IMR-90 (cell line): ENCODE results near the gene CKAP2L. TPM values are rescaled to one million over a fixed set of nuclear protein-coding genes. Genes with fewer than 3 reads are reported as not detected.

Experiments
- ATAC-seq: fragments of 200-7000 bp; cut with Tn5 transposase; 2 replicates; pipeline ENCODE4 v1.9.1; 2020; ENCODE audit warnings: low read depth, mild to moderate bottlenecking, moderate library complexity
- BruUV-seq: library from RNA; stranded (reverse); fragments of 400-500 nt; replicated peaks from 2 replicates; lab custom pipeline; 2021; lab: Mats Ljungman, UMichigan
- CTCF ChIA-PET: fragments of 300-600 bp; formaldehyde crosslinking; extraction: SDS; loops from one replicate; lab custom pipeline; 2021; ENCODE audit warnings: antibody characterized with exemption; lab: Yijun Ruan, JAX
- POLR2A ChIA-PET: fragments of 300-600 bp; sonication (Branson Sonifier 250); formaldehyde crosslinking; loops from one replicate; lab custom pipeline; 2022; ENCODE audit warnings: antibody characterized with exemption; ENCODE audit not compliant: unreplicated experiment; lab: Charles Lee
- DNase-seq: peaks from one replicate; pipeline ENCODE4 v3.0.0; 2013
- H2AFZ ChIP-seq: replicated peaks from 2 replicates; pipeline ENCODE3; 2013; ENCODE audit warnings: low read length, mild to moderate bottlenecking; ENCODE audit not compliant: poor library complexity
- H2AK5ac ChIP-seq: 2 replicates; pipeline ENCODE4 v1.6.1; 2013; ENCODE audit warnings: low read depth, low read length, inconsistent platforms
- H2AK9ac ChIP-seq: replicated peaks from 2 replicates; pipeline ENCODE3; 2013; ENCODE audit warnings: mild to moderate bottlenecking, low read depth, low read length, moderate library complexity; ENCODE audit not compliant: poor library complexity
- H2BK120ac ChIP-seq: 2 replicates; pipeline ENCODE4 v1.6.1; 2013; ENCODE audit warnings: low read depth, low read length, inconsistent platforms
- H2BK15ac ChIP-seq: 3 replicates; pipeline ENCODE4 v1.6.1; 2013; ENCODE audit warnings: low read depth, low read length, inconsistent platforms
- H2BK20ac ChIP-seq: 2 replicates; pipeline ENCODE4 v1.6.1; 2013; ENCODE audit warnings: low read depth, mild to moderate bottlenecking, inconsistent platforms, low read length, moderate library complexity
- H2BK5ac ChIP-seq: 2 replicates; pipeline ENCODE4 v1.6.1; 2013; ENCODE audit warnings: mild to moderate bottlenecking, low read depth, low read length, inconsistent platforms; ENCODE audit not compliant: poor library complexity, severe bottlenecking
- H3K14ac ChIP-seq: replicated peaks from 2 replicates; pipeline ENCODE4 v1.6.1; 2013; ENCODE audit warnings: low read depth, low read length, inconsistent platforms
- H3K18ac ChIP-seq: 2 replicates; pipeline ENCODE4 v1.6.1; 2013; ENCODE audit warnings: low read depth, low read length, control low read depth
- H3K23ac ChIP-seq: 2 replicates; pipeline ENCODE4 v1.6.1; 2013; ENCODE audit warnings: low read depth, low read length, inconsistent platforms
- H3K27ac ChIP-seq: 2 replicates; pipeline ENCODE4 v1.5.1; 2013; ENCODE audit warnings: mild to moderate bottlenecking, control low read depth, low read length; ENCODE audit not compliant: insufficient read depth
- H3K27me3 ChIP-seq: 2 replicates; pipeline ENCODE4 v1.6.1; 2013; ENCODE audit warnings: low read length; ENCODE audit not compliant: control insufficient read depth, insufficient read depth
- H3K36me3 ChIP-seq: 2 replicates; pipeline ENCODE4 v1.6.1; 2013; ENCODE audit warnings: low read length, mixed read lengths; ENCODE audit not compliant: control insufficient read depth, insufficient read depth
- H3K4ac ChIP-seq: 2 replicates; pipeline ENCODE4 v1.6.1; 2013; ENCODE audit warnings: low read depth, low read length, inconsistent platforms
- H3K4me1 ChIP-seq: 2 replicates; pipeline ENCODE4 v1.6.1; 2013; ENCODE audit warnings: low read length, mixed read lengths; ENCODE audit not compliant: control insufficient read depth, insufficient read depth
- H3K4me2 ChIP-seq: 2 replicates; pipeline ENCODE4 v1.6.1; 2013; ENCODE audit warnings: low read depth, mild to moderate bottlenecking, control low read depth, low read length, moderate library complexity
- H3K4me3 ChIP-seq: 2 replicates; pipeline ENCODE4 v1.5.1; 2013; ENCODE audit warnings: low read depth, mild to moderate bottlenecking, control low read depth, low read length, moderate library complexity; ENCODE audit not compliant: insufficient read depth
- H3K56ac ChIP-seq: 2 replicates; pipeline ENCODE4 v1.6.1; 2013; ENCODE audit warnings: low read length, inconsistent platforms; ENCODE audit not compliant: insufficient read depth; ENCODE audit errors: extremely low read depth
- H3K79me1 ChIP-seq, 2 experiments: 2 replicates each; pipeline ENCODE4 v1.6.1; 2013; ENCODE audit warnings: low read length in 2 of 2, inconsistent platforms in 1 of 2, low read depth in 1 of 2
- H3K9ac ChIP-seq: 2 replicates; pipeline ENCODE4 v1.6.1; 2013; ENCODE audit warnings: low read depth, low read length, control low read depth
- H3K9me1 ChIP-seq: 2 replicates; pipeline ENCODE4 v1.6.1; 2013; ENCODE audit warnings: low read length, inconsistent platforms; ENCODE audit not compliant: insufficient read depth
- H3K9me3 ChIP-seq: 2 replicates; pipeline ENCODE4 v1.6.1; 2013; ENCODE audit warnings: low read length; ENCODE audit not compliant: control insufficient read depth, insufficient read depth
- H4K20me1 ChIP-seq: 2 replicates; pipeline ENCODE4 v1.6.1; 2013; ENCODE audit warnings: low read length, inconsistent platforms; ENCODE audit not compliant: insufficient read depth
- H4K5ac ChIP-seq: 2 replicates; pipeline ENCODE4 v1.6.1; 2013; ENCODE audit warnings: mild to moderate bottlenecking, low read depth, low read length, control low read depth
- H4K8ac ChIP-seq, 2 experiments: 2 replicates each; pipeline ENCODE4 v1.6.1; 2013; ENCODE audit warnings: low read depth in 2 of 2, low read length in 2 of 2, control low read depth in 1 of 2, inconsistent platforms in 1 of 2
- H4K91ac ChIP-seq: 2 replicates; pipeline ENCODE4 v1.6.1; 2013; ENCODE audit warnings: low read depth, low read length, inconsistent platforms; ENCODE audit not compliant: insufficient read depth
- BHLHE40 ChIP-seq: fragments of 150-350 bp; IDR thresholded peaks from 2 replicates; pipeline ENCODE4 v1.6.1; 2016; ENCODE audit warnings: mild to moderate bottlenecking, low read depth, low read length
- CEBPB ChIP-seq: IDR thresholded peaks from 2 replicates; pipeline ENCODE4 v1.6.1; 2012; ENCODE audit warnings: low read depth, low read length, improper control_type of control experiment
- CHD1 ChIP-seq: IDR thresholded peaks from 2 replicates; pipeline ENCODE4 v1.6.1; 2012; ENCODE audit warnings: low read depth, low read length, improper control_type of control experiment
- FOS ChIP-seq: fragments of 150-350 bp; IDR thresholded peaks from 2 replicates; pipeline ENCODE4 v1.6.1; 2016; ENCODE audit warnings: low read depth, low read length
- POLR2A ChIP-seq: IDR thresholded peaks from 2 replicates; pipeline ENCODE4 v1.6.1; 2012; ENCODE audit warnings: mild to moderate bottlenecking, low read depth, low read length
- RAD21 ChIP-seq: IDR thresholded peaks from 2 replicates; pipeline ENCODE4 v1.6.1; 2012; ENCODE audit warnings: low read length, improper control_type of control experiment
- SMC3 ChIP-seq: fragments of 150-350 bp; IDR thresholded peaks from 2 replicates; pipeline ENCODE4 v1.6.1; 2016; ENCODE audit warnings: low read depth, mild to moderate bottlenecking, antibody characterized with exemption, low read length, moderate library complexity
- WGBS, 2 experiments: methylation state at CpG; one replicate each; pipeline versions ENCODE4 v1.1.5 to v1.1.7; 2013; ENCODE audit warnings: missing lambda C conversion rate in 2 of 2; ENCODE audit not compliant: insufficient read length in 1 of 2; ENCODE audit errors: extremely low coverage in 2 of 2; 5-methylcytosine and 5-hydroxymethylcytosine counted together
- dilution Hi-C: fragments of 300-500 bp; cut with HindIII; formaldehyde crosslinking; loops from one replicate; pipeline ENCODE4 v1.14.3; 2018; ENCODE audit warnings: low sequenced_read_pairs; ENCODE audit not compliant: unreplicated experiment
- in situ Hi-C: fragments of 300-500 bp; cut with MboI; formaldehyde crosslinking; loops from 3 replicates; pipeline ENCODE4 v1.14.3; 2019; ENCODE audit warnings: low sequenced_read_pairs, inconsistent platforms, mixed read lengths
- intact Hi-C: fragments of 100-400 bp; cut with micrococcal nuclease; formaldehyde crosslinking; loops from 2 replicates; pipeline ENCODE4 v1.10.0; 2022
- polyA plus RNA-seq, 3 experiments: library from polyadenylated mRNA; depleted of rRNA; stranded (reverse); fragments of >200 nt; gene quantifications; 2 replicates each; pipeline ENCODE4 v1.2.3, GENCODE V29; 2012; ENCODE audit warnings: low replicate concordance in 1 of 3
- total RNA-seq: library from RNA; depleted of rRNA; stranded (reverse); fragments of >200 nt; gene quantifications from 2 replicates; pipeline ENCODE4 v1.2.3, GENCODE V29; 2012
- TF ChIP-seq, protein P1 (sequence below): fragments of 150-350 bp; IDR thresholded peaks from 2 replicates; pipeline ENCODE4 v1.6.1; 2017; ENCODE audit warnings: mild to moderate bottlenecking, antibody characterized with exemption, low read length, low read depth
- TF ChIP-seq, protein P2 (sequence below): conservative IDR thresholded peaks from 2 replicates; pipeline ENCODE4 v1.5.1; 2012; ENCODE audit warnings: mild to moderate bottlenecking, low read depth, low read length, improper control_type of control experiment

CKAP2L gene
- total and polyA plus RNA-seq, 2 of the 4 experiments (the other 2 are of a cell fraction), result 6.4 to 9.9 TPM

DNA sequence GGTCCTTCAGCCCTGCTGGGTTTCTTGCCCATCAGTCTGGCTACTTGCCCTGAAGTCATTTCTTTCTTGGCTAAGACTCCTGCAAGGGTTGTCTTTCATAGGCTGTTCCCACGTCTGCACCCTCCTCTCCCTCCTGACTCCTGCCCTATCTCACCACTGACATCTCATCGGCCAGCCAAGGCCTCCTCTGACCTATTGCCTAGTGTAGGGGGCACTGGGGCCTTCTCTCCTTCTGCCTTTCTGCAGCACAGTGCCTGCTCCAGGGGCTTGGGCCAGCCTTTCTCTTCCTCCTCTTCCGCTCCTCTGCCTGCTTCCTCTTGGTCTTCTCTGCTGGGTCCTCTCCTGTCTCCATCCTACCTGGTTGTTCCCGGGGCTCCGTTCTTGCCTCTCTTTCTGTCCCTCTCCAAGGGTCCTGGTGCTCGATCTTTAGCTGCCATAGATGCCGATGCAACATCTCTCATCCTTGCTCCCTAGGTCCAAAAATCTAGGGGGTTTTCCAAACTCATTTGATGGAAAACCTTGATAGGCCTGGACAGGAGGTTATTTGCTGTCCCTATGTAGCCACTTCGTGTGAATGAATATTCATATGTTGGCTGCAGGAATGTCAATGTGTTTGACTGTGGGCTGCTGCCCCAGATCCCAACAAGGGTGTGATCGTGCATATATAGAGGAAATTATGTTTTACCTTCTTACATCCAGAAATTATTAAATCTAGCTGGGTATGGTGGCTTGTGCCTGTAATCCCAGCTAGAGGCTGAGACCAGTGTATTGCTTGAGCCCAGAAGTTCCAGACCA is 53.3 kb downstream of the CKAP2L start:
- Histone ChIP-seq H3K4ac (no peak overlapping the region), H3K9ac (no peak overlapping the region), H2AK9ac (no peak overlapping the region), H4K5ac (no peak overlapping the region), H3K79me1 (no peaks in the 10 kb centered on the region), H3K27me3 (peaks cover 3% of the 10 kb centered on the region; the same call in 1 of the 2 replicates), H4K20me1 (no peaks in the 10 kb centered on the region), H4K8ac (no peak overlapping the region), H3K4me3 (no peak overlapping the region), H2BK15ac (no peak overlapping the region), H2BK20ac (no peak overlapping the region), H4K91ac (no peak overlapping the region), H2AFZ (no peak overlapping the region), H3K9me1 (peaks cover 7% of the 10 kb centered on the region), H3K14ac (no peak overlapping the region), H3K4me1 (peaks cover 10% of the 10 kb centered on the region), H3K23ac (no peak overlapping the region), H3K36me3 (no peaks in the 10 kb centered on the region), H2BK120ac (no peak overlapping the region), H2BK5ac (no peak overlapping the region), H3K27ac (no peak overlapping the region), H2AK5ac (no peak overlapping the region), H3K18ac (no peak overlapping the region), H3K9me3 (no peaks in the 10 kb centered on the region), H3K56ac (no peak overlapping the region), H3K4me2 (no peak overlapping the region)
- in situ Hi-C loops (no loop called here), intact Hi-C loops (no loop called here), dilution Hi-C loops (no loop called here)
- ChIA-PET CTCF (no interaction called here), POLR2A (no interaction called here)
- BruUV-seq, result no TSS peak
- WGBS, 2 experiments, result 65% methylated on average over 4 of the region's 9 CpGs; no CpG with 5 or more reads in 1 of the 2 experiments
- no peak for TF ChIP-seq POLR2A
- TF ChIP-seq BHLHE40, result no peak
- no peak for TF ChIP-seq FOS
- no peak for TF ChIP-seq CEBPB
- TF ChIP-seq CHD1, result no peak
- TF ChIP-seq RAD21, result no peak
- TF ChIP-seq, protein P1, sequence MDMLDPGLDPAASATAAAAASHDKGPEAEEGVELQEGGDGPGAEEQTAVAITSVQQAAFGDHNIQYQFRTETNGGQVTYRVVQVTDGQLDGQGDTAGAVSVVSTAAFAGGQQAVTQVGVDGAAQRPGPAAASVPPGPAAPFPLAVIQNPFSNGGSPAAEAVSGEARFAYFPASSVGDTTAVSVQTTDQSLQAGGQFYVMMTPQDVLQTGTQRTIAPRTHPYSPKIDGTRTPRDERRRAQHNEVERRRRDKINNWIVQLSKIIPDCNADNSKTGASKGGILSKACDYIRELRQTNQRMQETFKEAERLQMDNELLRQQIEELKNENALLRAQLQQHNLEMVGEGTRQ, result no peak
- TF ChIP-seq, protein P2, sequence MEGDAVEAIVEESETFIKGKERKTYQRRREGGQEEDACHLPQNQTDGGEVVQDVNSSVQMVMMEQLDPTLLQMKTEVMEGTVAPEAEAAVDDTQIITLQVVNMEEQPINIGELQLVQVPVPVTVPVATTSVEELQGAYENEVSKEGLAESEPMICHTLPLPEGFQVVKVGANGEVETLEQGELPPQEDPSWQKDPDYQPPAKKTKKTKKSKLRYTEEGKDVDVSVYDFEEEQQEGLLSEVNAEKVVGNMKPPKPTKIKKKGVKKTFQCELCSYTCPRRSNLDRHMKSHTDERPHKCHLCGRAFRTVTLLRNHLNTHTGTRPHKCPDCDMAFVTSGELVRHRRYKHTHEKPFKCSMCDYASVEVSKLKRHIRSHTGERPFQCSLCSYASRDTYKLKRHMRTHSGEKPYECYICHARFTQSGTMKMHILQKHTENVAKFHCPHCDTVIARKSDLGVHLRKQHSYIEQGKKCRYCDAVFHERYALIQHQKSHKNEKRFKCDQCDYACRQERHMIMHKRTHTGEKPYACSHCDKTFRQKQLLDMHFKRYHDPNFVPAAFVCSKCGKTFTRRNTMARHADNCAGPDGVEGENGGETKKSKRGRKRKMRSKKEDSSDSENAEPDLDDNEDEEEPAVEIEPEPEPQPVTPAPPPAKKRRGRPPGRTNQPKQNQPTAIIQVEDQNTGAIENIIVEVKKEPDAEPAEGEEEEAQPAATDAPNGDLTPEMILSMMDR, result no peak
- no peak for TF ChIP-seq SMC3
- DNase-seq, result no peak
- ATAC-seq, result no peak
